ENCODE data around the gene PANK2.
"Not testable (repeated sequence)": the region's sequence is repeated elsewhere in the genome, so short reads cannot be mapped to it uniquely, and the experiment has no call there.

The PANK2 gene

GRCh38 chr20:3937618-3938017, 48.4 kb downstream of the PANK2 start:
- H3K27me3 Mint-ChIP-seq = no peaks in the 10 kb centered on the region
- peaks cover 11% of the 10 kb centered on the region for H3K9me3 Mint-ChIP-seq
- no peak overlapping the region for H3K27ac Mint-ChIP-seq
- no peak overlapping the region for H3K4me3 Mint-ChIP-seq
- H3K4me1 Mint-ChIP-seq (ENCODE audit: low read depth) = peaks cover 7% of the 10 kb centered on the region
- H3K36me3 Mint-ChIP-seq (ENCODE audit: low read depth) = peaks cover 41% of the 10 kb centered on the region

GRCh38 chr20:3940905-3941304, 51.7 kb downstream of the PANK2 start:
- H3K36me3 Mint-ChIP-seq (ENCODE audit: low read depth) = peaks cover 48% of the 10 kb centered on the region
- no peaks in the 10 kb centered on the region for H3K4me1 Mint-ChIP-seq (ENCODE audit: low read depth)
- H3K27ac Mint-ChIP-seq = no peak overlapping the region
- H3K4me3 Mint-ChIP-seq = no peak overlapping the region
- H3K27me3 Mint-ChIP-seq = no peaks in the 10 kb centered on the region
- H3K9me3 Mint-ChIP-seq = peaks cover 11% of the 10 kb centered on the region

- H3K27ac Mint-ChIP-seq; H3K4me1 Mint-ChIP-seq (ENCODE audit: low read depth); H3K27me3 Mint-ChIP-seq; H3K9me3 Mint-ChIP-seq; H3K4me3 Mint-ChIP-seq; H3K36me3 Mint-ChIP-seq (ENCODE audit: low read depth): not testable (repeated sequence)
Observed at GRCh38 chr20:3946666-3947065, 57.5 kb downstream of the PANK2 start.

- Mint-ChIP-seq H3K36me3 (ENCODE audit: low read depth) (peaks cover 29% of the 10 kb centered on the region), H3K4me1 (ENCODE audit: low read depth) (peaks cover 13% of the 10 kb centered on the region), H3K9me3 (no peaks in the 10 kb centered on the region), H3K27ac (no peak overlapping the region), H3K4me3 (no peak overlapping the region), H3K27me3 (no peaks in the 10 kb centered on the region)
Observed at GRCh38 chr20:3964719-3965118, 75.5 kb downstream of the PANK2 start.

- peaks cover 13% of the 10 kb centered on the region for H3K4me1 Mint-ChIP-seq (ENCODE audit: low read depth)
- peaks cover 26% of the 10 kb centered on the region for H3K36me3 Mint-ChIP-seq (ENCODE audit: low read depth)
- H3K27me3 Mint-ChIP-seq = no peaks in the 10 kb centered on the region
- H3K9me3 Mint-ChIP-seq = no peaks in the 10 kb centered on the region
- H3K4me3 Mint-ChIP-seq = no peak overlapping the region
- no peak overlapping the region for H3K27ac Mint-ChIP-seq
Observed at GRCh38 chr20:3966571-3966970, 77.4 kb downstream of the PANK2 start.

- no peak overlapping the region for H3K27ac Mint-ChIP-seq
- peaks cover 24% of the 10 kb centered on the region for H3K36me3 Mint-ChIP-seq (ENCODE audit: low read depth)
- no peaks in the 10 kb centered on the region for H3K9me3 Mint-ChIP-seq
- no peaks in the 10 kb centered on the region for H3K27me3 Mint-ChIP-seq
- no peak overlapping the region for H3K4me3 Mint-ChIP-seq
- peaks cover 13% of the 10 kb centered on the region for H3K4me1 Mint-ChIP-seq (ENCODE audit: low read depth)
Observed at GRCh38 chr20:3970016-3970415, 80.8 kb downstream of the PANK2 start.

GRCh38 chr20:3971145-3971544, 82.0 kb downstream of the PANK2 start:
- Mint-ChIP-seq H3K36me3 (ENCODE audit: low read depth) (peaks cover 24% of the 10 kb centered on the region), H3K9me3 (no peaks in the 10 kb centered on the region), H3K27ac (no peak overlapping the region), H3K27me3 (no peaks in the 10 kb centered on the region), H3K4me3 (no peak overlapping the region), H3K4me1 (ENCODE audit: low read depth) (peaks cover 13% of the 10 kb centered on the region)

GRCh38 chr20:3972161-3972560, 83.0 kb downstream of the PANK2 start:
- H3K36me3 Mint-ChIP-seq (ENCODE audit: low read depth) = peaks cover 22% of the 10 kb centered on the region
- H3K9me3 Mint-ChIP-seq = no peaks in the 10 kb centered on the region
- H3K27ac Mint-ChIP-seq = no peak overlapping the region
- no peaks in the 10 kb centered on the region for H3K27me3 Mint-ChIP-seq
- H3K4me3 Mint-ChIP-seq = no peak overlapping the region
- H3K4me1 Mint-ChIP-seq (ENCODE audit: low read depth) = peaks cover 13% of the 10 kb centered on the region

GRCh38 chr20:3972631-3973030, 83.4 kb downstream of the PANK2 start:
- peaks cover 13% of the 10 kb centered on the region for H3K4me1 Mint-ChIP-seq (ENCODE audit: low read depth)
- H3K27me3 Mint-ChIP-seq, H3K4me3 Mint-ChIP-seq, H3K27ac Mint-ChIP-seq, H3K9me3 Mint-ChIP-seq: not testable (repeated sequence)
- peaks cover 18% of the 10 kb centered on the region for H3K36me3 Mint-ChIP-seq (ENCODE audit: low read depth)

GRCh38 chr20:3973705-3974104, 84.5 kb downstream of the PANK2 start:
- no peaks in the 10 kb centered on the region for H3K9me3 Mint-ChIP-seq
- no peak overlapping the region for H3K4me3 Mint-ChIP-seq
- peaks cover 8% of the 10 kb centered on the region for H3K4me1 Mint-ChIP-seq (ENCODE audit: low read depth)
- peaks cover 13% of the 10 kb centered on the region for H3K36me3 Mint-ChIP-seq (ENCODE audit: low read depth)
- H3K27me3 Mint-ChIP-seq = no peaks in the 10 kb centered on the region
- no peak overlapping the region for H3K27ac Mint-ChIP-seq

- Mint-ChIP-seq H3K27me3 (no peaks in the 10 kb centered on the region), H3K36me3 (ENCODE audit: low read depth) (peaks cover 5% of the 10 kb centered on the region), H3K9me3 (no peaks in the 10 kb centered on the region), H3K27ac (no peak overlapping the region), H3K4me3 (no peak overlapping the region), H3K4me1 (ENCODE audit: low read depth) (peaks cover 20% of the 10 kb centered on the region)
Observed at GRCh38 chr20:3976511-3976910, 87.3 kb downstream of the PANK2 start.
